Measurements from ENCODE around the gene PCDH18. TPM values are rescaled to one million over a fixed set of nuclear protein-coding genes. Genes with fewer than 3 reads are reported as not detected.
"Not testable (repeated sequence)": the region's sequence is repeated elsewhere in the genome, so short reads cannot be mapped to it uniquely, and the experiment has no call there.

PCDH18 gene
- total RNA-seq, 1 donor: 0.10 TPM

DNA sequence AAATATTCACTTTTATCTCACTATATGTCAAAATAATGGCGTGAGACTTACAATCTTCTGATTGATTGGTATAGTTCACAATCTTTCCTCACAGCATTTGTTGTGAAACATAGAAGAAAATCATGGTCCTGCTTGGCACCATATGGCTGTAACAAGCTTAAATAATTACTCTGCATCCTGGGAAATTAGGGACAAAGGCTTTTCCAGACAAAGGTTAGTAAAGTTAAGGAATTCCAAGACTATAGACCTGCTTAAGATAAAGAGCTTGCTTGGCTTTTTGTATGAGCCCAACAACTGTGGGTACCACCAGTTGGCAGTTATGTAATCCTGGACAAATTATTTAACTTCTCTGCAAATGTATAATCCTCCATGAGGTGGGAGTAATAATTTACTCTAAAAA lies 3.4 kb upstream of the PCDH18 start:
- Histone ChIP-seq H3K9me3 (ENCODE audit: low read depth, low read length) (no peaks in the 10 kb centered on the region), H3K4me1 (ENCODE audit: insufficient read depth, low read length) (no peaks in the 10 kb centered on the region), H3K27me3 (ENCODE audit: insufficient read depth, low read length) (no peaks in the 10 kb centered on the region)

GRCh38 chr4:137534516-137534915 lies 2.2 kb upstream of the PCDH18 start:
- Histone ChIP-seq H3K9me3 (ENCODE audit: low read depth, low read length) (no peaks in the 10 kb centered on the region), H3K27me3 (ENCODE audit: insufficient read depth, low read length) (no peaks in the 10 kb centered on the region), H3K4me3 (ENCODE audit: low read length) (no peak overlapping the region), H3K4me1 (ENCODE audit: insufficient read depth, low read length) (no peaks in the 10 kb centered on the region)

More for the DNA sequence above, 3.4 kb upstream of the PCDH18 start:
- H3K4me3 ChIP-seq (ENCODE audit: low read length): no peak overlapping the region

DNA sequence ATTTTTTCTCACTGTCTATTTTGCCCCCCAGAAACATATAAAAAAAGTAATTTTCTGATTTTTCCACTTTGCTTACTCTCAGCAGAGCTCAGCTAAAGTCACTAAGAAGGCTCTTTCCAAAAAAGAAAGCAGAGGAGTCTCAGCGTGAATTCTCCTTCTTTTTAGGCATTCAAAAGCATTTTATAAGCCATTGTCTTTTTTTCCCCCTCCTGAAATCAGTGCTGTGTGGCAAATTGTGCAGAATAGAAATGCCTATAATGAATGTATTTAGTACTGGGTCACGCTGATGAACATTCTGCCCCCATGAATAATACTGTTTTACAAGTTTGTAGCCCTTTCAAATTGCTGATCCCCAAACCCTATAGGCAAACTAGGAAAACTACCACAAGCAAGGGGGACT lies 1.6 kb upstream of the PCDH18 start:
- H3K4me3 ChIP-seq (ENCODE audit: low read length): no peak overlapping the region
- H3K27me3 ChIP-seq (ENCODE audit: insufficient read depth, low read length): no peaks in the 10 kb centered on the region
- no peaks in the 10 kb centered on the region for H3K4me1 ChIP-seq (ENCODE audit: insufficient read depth, low read length)
- H3K9me3 ChIP-seq (ENCODE audit: low read depth, low read length): no peaks in the 10 kb centered on the region

DNA sequence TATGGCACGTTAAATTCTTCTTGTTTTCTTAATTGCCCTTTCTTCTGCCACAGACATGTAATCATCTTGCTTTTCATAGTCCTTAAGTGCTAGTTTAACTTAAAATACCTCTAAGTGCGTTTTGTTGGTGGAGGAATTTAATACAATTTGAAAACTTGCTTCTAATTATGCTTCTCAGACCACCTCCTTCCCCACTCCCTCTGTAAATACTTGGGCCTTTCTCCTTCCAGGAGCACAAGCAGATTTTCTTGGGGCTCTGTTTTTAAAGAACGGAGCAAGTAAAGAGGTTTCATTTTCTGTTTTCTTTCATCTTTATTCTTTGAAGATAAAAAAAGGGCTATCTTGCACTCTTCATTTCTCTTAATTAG lies 559 bp upstream of the PCDH18 start:
- Histone ChIP-seq H3K27me3 (ENCODE audit: insufficient read depth, low read length) (no peaks in the 10 kb centered on the region), H3K4me1 (ENCODE audit: insufficient read depth, low read length) (no peaks in the 10 kb centered on the region), H3K9me3 (ENCODE audit: low read depth, low read length) (no peaks in the 10 kb centered on the region), H3K4me3 (ENCODE audit: low read length) (no peak overlapping the region)

DNA sequence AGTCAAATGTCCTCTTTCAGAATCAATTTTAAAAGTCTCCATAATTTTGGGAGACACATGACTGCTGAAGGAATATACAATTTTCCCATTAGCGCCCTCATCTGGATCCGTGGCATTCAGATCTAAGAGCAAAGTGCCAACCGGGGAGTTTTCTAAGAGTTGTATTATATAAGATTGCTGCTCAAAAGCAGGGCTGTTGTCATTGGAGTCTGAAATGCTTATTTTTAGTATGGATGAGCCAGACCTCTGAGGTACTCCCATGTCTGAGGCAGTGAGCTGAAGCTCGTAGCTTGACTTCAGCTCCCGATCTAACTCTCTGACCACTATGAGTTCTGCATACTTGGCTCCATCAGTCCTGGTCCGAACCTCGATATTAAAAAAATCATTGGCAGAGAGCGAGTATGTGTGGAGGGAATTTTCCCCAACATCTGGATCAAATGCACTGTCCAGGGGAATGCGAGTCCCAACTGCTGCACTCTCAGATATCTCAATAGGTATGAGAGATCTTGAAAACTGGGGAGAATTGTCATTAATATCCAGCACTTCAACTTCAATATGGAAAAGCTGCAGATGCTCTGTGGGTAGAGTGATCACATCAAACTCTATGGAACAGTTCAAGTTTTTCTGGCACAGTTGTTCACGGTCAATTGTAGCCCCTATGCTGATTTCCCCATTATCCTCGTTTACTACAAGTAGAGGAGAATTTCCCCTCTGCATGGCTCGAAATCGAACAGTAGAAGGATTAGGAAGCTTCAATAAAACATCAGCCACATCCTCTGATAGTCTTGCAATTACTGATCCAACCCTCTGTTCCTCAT lies 917 bp downstream of the PCDH18 start:
- Histone ChIP-seq H3K4me1 (ENCODE audit: insufficient read depth, low read length) (no peaks in the 10 kb centered on the region), H3K4me3 (ENCODE audit: low read length) (no peak overlapping the region), H3K27me3 (ENCODE audit: insufficient read depth, low read length) (no peaks in the 10 kb centered on the region), H3K9me3 (ENCODE audit: low read depth, low read length) (no peaks in the 10 kb centered on the region)

DNA sequence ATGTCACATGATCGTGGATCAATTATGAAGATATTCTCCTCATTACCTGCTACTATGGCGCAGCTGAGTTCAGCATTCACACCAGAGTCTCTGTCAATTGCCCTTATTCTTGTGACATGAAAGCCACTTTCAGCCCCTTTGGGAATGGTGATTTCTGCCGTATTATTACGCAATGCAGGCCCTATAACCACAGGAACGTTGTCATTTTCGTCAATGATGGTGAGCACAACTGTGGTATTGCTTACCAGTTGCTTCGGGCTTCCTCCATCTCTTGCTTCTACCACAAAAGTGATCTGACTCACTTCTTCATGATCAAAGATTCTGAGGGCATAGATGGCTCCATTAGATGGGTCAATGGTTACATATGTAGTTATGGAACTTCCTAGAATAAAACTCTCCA lies 2.1 kb downstream of the PCDH18 start:
- H3K4me1 ChIP-seq (ENCODE audit: insufficient read depth, low read length): no peaks in the 10 kb centered on the region
- H3K27me3 ChIP-seq (ENCODE audit: insufficient read depth, low read length): no peaks in the 10 kb centered on the region
- H3K4me3 ChIP-seq (ENCODE audit: low read length): no peak overlapping the region
- H3K9me3 ChIP-seq (ENCODE audit: low read depth, low read length): no peaks in the 10 kb centered on the region

GRCh38 chr4:137529432-137529831 lies 2.9 kb downstream of the PCDH18 start:
- Histone ChIP-seq H3K4me1 (ENCODE audit: insufficient read depth, low read length) (no peaks in the 10 kb centered on the region), H3K4me3 (ENCODE audit: low read length) (no peak overlapping the region), H3K27me3 (ENCODE audit: insufficient read depth, low read length) (no peaks in the 10 kb centered on the region), H3K9me3 (ENCODE audit: low read depth, low read length) (no peaks in the 10 kb centered on the region)

DNA sequence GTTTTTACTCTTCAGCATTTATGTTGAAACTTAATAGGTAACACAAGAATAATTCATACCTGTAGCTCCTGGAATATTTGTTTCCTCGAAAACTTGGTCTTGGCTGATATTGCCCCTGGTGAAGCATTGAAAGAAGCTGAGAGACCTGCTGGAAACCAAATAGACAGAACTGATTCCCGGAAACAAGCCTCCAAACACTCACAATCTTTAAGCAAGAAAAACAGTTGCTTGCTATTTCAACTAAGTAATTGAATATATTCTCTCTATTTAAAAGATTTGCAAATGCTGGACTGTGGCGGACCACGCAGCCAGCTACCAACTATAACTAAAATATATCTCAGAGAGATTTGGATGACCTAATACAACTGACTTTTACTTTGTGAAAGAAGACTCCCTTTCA lies 3.6 kb downstream of the PCDH18 start:
- Histone ChIP-seq H3K4me3 (ENCODE audit: low read length) (no peak overlapping the region), H3K4me1 (ENCODE audit: insufficient read depth, low read length) (no peaks in the 10 kb centered on the region), H3K9me3 (ENCODE audit: low read depth, low read length) (no peaks in the 10 kb centered on the region), H3K27me3 (ENCODE audit: insufficient read depth, low read length) (no peaks in the 10 kb centered on the region)

DNA sequence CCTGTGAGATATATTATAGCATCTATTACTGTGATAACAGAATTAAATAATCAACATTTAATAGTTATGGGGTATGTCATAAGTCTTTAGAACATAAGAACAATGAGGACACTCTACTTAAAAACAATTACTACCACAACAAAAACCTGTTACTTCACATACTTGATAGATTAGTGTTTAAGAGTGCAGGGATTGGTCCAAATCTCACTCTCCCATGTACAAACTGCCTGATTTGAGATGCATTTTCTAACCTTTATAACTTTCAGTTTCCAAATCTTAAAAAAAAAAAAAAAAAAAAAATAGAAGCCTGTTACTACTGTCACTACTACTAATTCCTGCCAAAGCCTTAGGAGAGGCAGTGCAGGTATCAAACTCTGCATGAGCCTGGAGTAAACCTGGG lies 5.6 kb downstream of the PCDH18 start:
- Histone ChIP-seq H3K27me3 (ENCODE audit: insufficient read depth, low read length) (no peaks in the 10 kb centered on the region), H3K9me3 (ENCODE audit: low read depth, low read length) (no peaks in the 10 kb centered on the region), H3K4me3 (ENCODE audit: low read length) (no peak overlapping the region), H3K4me1 (ENCODE audit: insufficient read depth, low read length) (no peaks in the 10 kb centered on the region)

GRCh38 chr4:137524725-137525369 lies 7.4 kb downstream of the PCDH18 start:
- Histone ChIP-seq H3K27me3 (ENCODE audit: insufficient read depth, low read length) (no peaks in the 10 kb centered on the region), H3K4me3 (ENCODE audit: low read length) (no peak overlapping the region), H3K4me1 (ENCODE audit: insufficient read depth, low read length) (no peaks in the 10 kb centered on the region), H3K9me3 (ENCODE audit: low read depth, low read length) (no peaks in the 10 kb centered on the region)

GRCh38 chr4:137523329-137523728 lies 9.0 kb downstream of the PCDH18 start:
- Histone ChIP-seq H3K4me1 (ENCODE audit: insufficient read depth, low read length) (no peaks in the 10 kb centered on the region), H3K4me3 (ENCODE audit: low read length) (no peak overlapping the region), H3K27me3 (ENCODE audit: insufficient read depth, low read length) (no peaks in the 10 kb centered on the region), H3K9me3 (ENCODE audit: low read depth, low read length) (no peaks in the 10 kb centered on the region)

GRCh38 chr4:137521053-137521452 lies 11.2 kb downstream of the PCDH18 start:
- Histone ChIP-seq H3K9me3 (ENCODE audit: low read depth, low read length) (no peaks in the 10 kb centered on the region), H3K4me3 (ENCODE audit: low read length) (no peak overlapping the region), H3K27me3 (ENCODE audit: insufficient read depth, low read length) (no peaks in the 10 kb centered on the region), H3K4me1 (ENCODE audit: insufficient read depth, low read length) (no peaks in the 10 kb centered on the region)

- Histone ChIP-seq H3K4me3 (ENCODE audit: low read length) (no peak overlapping the region), H3K9me3 (ENCODE audit: low read depth, low read length) (no peaks in the 10 kb centered on the region), H3K4me1 (ENCODE audit: insufficient read depth, low read length) (no peaks in the 10 kb centered on the region), H3K27me3 (ENCODE audit: insufficient read depth, low read length) (no peaks in the 10 kb centered on the region)
These were observed 12.9 kb downstream of the PCDH18 start for GRCh38 chr4:137519406-137519805.

- H3K27me3 ChIP-seq (ENCODE audit: insufficient read depth, low read length); H3K9me3 ChIP-seq (ENCODE audit: low read depth, low read length); H3K4me1 ChIP-seq (ENCODE audit: insufficient read depth, low read length); H3K4me3 ChIP-seq (ENCODE audit: low read length): not testable (repeated sequence)
These were observed 15.0 kb downstream of the PCDH18 start for GRCh38 chr4:137517323-137517722.

DNA sequence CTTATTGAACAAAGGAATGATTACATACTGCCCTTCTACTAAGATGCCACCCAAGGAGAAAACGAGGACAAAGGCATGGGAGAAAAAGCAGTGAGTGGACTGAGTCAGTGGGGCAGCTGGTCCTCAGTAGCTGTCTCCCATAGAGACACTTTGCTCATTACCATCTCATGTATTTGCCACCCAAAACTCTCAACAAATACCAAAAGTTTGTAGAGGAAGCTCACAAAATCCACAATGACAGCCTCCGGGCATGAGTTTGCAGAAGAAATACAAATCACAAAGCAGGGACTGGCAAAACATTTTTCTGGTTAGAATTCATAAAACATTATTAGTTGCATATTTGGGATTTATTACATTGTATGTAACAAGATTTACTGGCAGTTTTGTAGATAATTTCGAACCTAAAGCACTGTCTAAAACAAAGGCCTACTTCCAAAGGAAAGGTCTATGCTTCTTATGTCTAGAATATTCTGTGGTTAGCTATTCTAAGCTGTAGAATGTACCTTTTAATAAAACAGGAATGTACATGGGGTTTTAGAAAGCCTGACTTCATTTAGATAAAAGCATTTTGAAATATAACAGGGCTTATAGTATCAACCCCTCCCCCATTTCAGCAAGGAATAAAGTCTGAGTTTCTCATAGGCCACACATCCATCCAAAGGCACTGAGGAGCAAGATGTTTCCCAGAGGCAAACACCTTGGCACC lies 17.7 kb downstream of the PCDH18 start:
- Histone ChIP-seq H3K9me3 (ENCODE audit: low read depth, low read length) (no peaks in the 10 kb centered on the region), H3K4me1 (ENCODE audit: insufficient read depth, low read length) (no peaks in the 10 kb centered on the region), H3K4me3 (ENCODE audit: low read length) (no peak overlapping the region), H3K27me3 (ENCODE audit: insufficient read depth, low read length) (no peaks in the 10 kb centered on the region)
